H1 (cell line): Measurements from ENCODE around the gene ARFRP1. TPM values are rescaled to one million over a fixed set of nuclear protein-coding genes. Genes with fewer than 3 reads are reported as not detected.
A peak's percentile ranks its signal among the peaks of the same experiment; 100 is the strongest.

Experiments
- CTCF ChIA-PET: fragments of 300-600 bp; sonication (Branson Sonifier 250); formaldehyde crosslinking; loops from one replicate; lab custom pipeline; 2021; ENCODE audit not compliant: partially characterized antibody; lab: Charles Lee
- POLR2A ChIA-PET: fragments of 300-600 bp; sonication (Branson Sonifier 250); formaldehyde crosslinking; loops from one replicate; lab custom pipeline; 2021; ENCODE audit warnings: inconsistent platforms; ENCODE audit not compliant: partially characterized antibody; lab: Charles Lee
- DNase-seq, 2 experiments: peaks; one replicate each; pipeline versions ENCODE4 v3.0.0 to v3.0.0-alpha.2; 2010 to 2022; ENCODE audit warnings: low spot score in 2 of 2, low read depth in 1 of 2, mixed read lengths in 1 of 2
- FAIRE-seq: peaks from 2 replicates; lab custom pipeline; 2011; peaks lifted over from hg19 to GRCh38; lab: Jason Lieb, UNC
- H2AFZ ChIP-seq: 2 replicates; pipeline ENCODE4 v1.8.1; 2012; ENCODE audit warnings: low read length, inconsistent platforms
- H2AK5ac ChIP-seq: 2 replicates; pipeline ENCODE4 v1.6.1; 2013; ENCODE audit warnings: low read depth, low read length
- H2BK120ac ChIP-seq: replicated peaks from 2 replicates; pipeline ENCODE3; 2013; ENCODE audit warnings: low read depth, low read length, inconsistent platforms
- H2BK12ac ChIP-seq: 2 replicates; pipeline ENCODE4 v1.6.1; 2013; ENCODE audit warnings: low read depth, low read length
- H2BK15ac ChIP-seq: 2 replicates; pipeline ENCODE4 v1.6.1; 2013; ENCODE audit warnings: low read length
- H2BK20ac ChIP-seq: 2 replicates; pipeline ENCODE4 v1.6.1; 2013; ENCODE audit warnings: low read length
- H2BK5ac ChIP-seq: 2 replicates; pipeline ENCODE4 v1.6.1; 2013; ENCODE audit warnings: low read depth, low read length
- H3K14ac ChIP-seq: 2 replicates; pipeline ENCODE4 v1.6.1; 2013; ENCODE audit warnings: inconsistent platforms; ENCODE audit not compliant: insufficient read length
- H3K18ac ChIP-seq: 2 replicates; pipeline ENCODE4 v1.6.1; 2013; ENCODE audit warnings: low read length; ENCODE audit errors: extremely low read depth
- H3K23ac ChIP-seq: 2 replicates; pipeline ENCODE4 v1.6.1; 2013; ENCODE audit warnings: inconsistent platforms; ENCODE audit not compliant: insufficient read length
- H3K23me2 ChIP-seq: 2 replicates; pipeline ENCODE4 v1.6.1; 2013; ENCODE audit warnings: low read depth, low read length
- H3K27ac ChIP-seq: 2 replicates; pipeline ENCODE4 v1.6.1; 2011; ENCODE audit warnings: low read depth, low read length, inconsistent platforms
- H3K27me3 ChIP-seq, 4 experiments: replicated peaks in 1 of 4; 1 replicate in 1 of 4; 2 replicates in 3 of 4; pipeline versions ENCODE4 v1.6.1 to v1.8.1; 2011 to 2013; ENCODE audit warnings: low read length in 3 of 4, mild to moderate bottlenecking in 3 of 4, inconsistent platforms in 2 of 4, mixed read lengths in 2 of 4, moderate library complexity in 1 of 4; ENCODE audit not compliant: control insufficient read depth in 3 of 4, insufficient read depth in 3 of 4; ENCODE audit errors: extremely low read depth in 1 of 4
- H3K36me3 ChIP-seq, 4 experiments: 2 replicates each; pipeline versions ENCODE4 v1.6.1 to v1.8.1; 2011 to 2013; ENCODE audit warnings: mild to moderate bottlenecking in 4 of 4, low read length in 3 of 4, moderate library complexity in 2 of 4, control low read depth in 1 of 4, inconsistent platforms in 1 of 4; ENCODE audit not compliant: insufficient read depth in 4 of 4, control insufficient read depth in 2 of 4
- H3K4ac ChIP-seq: replicated peaks from 2 replicates; pipeline ENCODE3; 2013; ENCODE audit warnings: low read length, low read depth, mixed read lengths, inconsistent platforms; ENCODE audit not compliant: insufficient read length
- H3K4me1 ChIP-seq, 4 experiments: replicated peaks in 1 of 4; 1 replicate in 1 of 4; 2 replicates in 3 of 4; pipeline versions ENCODE4 v1.6.1 to v1.8.1; 2011 to 2013; ENCODE audit warnings: low read length in 3 of 4, inconsistent platforms in 2 of 4, mixed read lengths in 1 of 4; ENCODE audit not compliant: insufficient read depth in 4 of 4, control insufficient read depth in 3 of 4
- H3K4me2 ChIP-seq, 2 experiments: 2 replicates each; pipeline versions ENCODE4 v1.6.1 to v1.8.1; 2011 to 2013; ENCODE audit warnings: low read depth in 2 of 2, low read length in 2 of 2, control low read depth in 1 of 2, inconsistent platforms in 1 of 2, mild to moderate bottlenecking in 1 of 2; ENCODE audit not compliant: insufficient read depth in 1 of 2
- H3K4me3 ChIP-seq, 4 experiments: fragments of 200-600, 300-600 bp in 1 of 4; sonication (generic), shearing (Covaris generic), sonication (Bioruptor Twin) in 1 of 4; 2 replicates each; pipeline versions ENCODE4 v1.5.1 to v1.8.1; 2011 to 2016; ENCODE audit warnings: low read length in 4 of 4, low read depth in 3 of 4, control low read depth in 2 of 4, inconsistent platforms in 2 of 4, mild to moderate bottlenecking in 2 of 4, mixed read lengths in 1 of 4, moderate library complexity in 1 of 4; ENCODE audit not compliant: insufficient read depth in 2 of 4; ENCODE audit errors: extremely low read depth in 1 of 4
- H3K56ac ChIP-seq: replicated peaks from 2 replicates; pipeline ENCODE3; 2013; ENCODE audit warnings: low read depth, mild to moderate bottlenecking, mixed read lengths, low read length, inconsistent platforms; ENCODE audit not compliant: insufficient read length
- H3K79me1 ChIP-seq: 2 replicates; pipeline ENCODE4 v1.6.1; 2013; ENCODE audit warnings: low read depth, low read length, control low read depth
- H3K79me2 ChIP-seq, 2 experiments: 2 replicates each; pipeline versions ENCODE4 v1.6.1 to v1.8.1; 2012 to 2013; ENCODE audit warnings: low read length in 2 of 2, mild to moderate bottlenecking in 2 of 2, inconsistent platforms in 1 of 2; ENCODE audit not compliant: insufficient read depth in 2 of 2, control insufficient read depth in 1 of 2
- H3K9ac ChIP-seq, 4 experiments: replicated peaks in 1 of 4; 1 replicate in 1 of 4; 2 replicates in 3 of 4; pipeline versions ENCODE4 v1.6.1 to v1.8.1; 2011 to 2013; ENCODE audit warnings: low read depth in 3 of 4, low read length in 3 of 4, control low read depth in 2 of 4, mild to moderate bottlenecking in 2 of 4, moderate library complexity in 2 of 4, inconsistent platforms in 1 of 4; ENCODE audit errors: extremely low read depth in 1 of 4
- H3K9me3 ChIP-seq, 2 experiments: 2 replicates each; pipeline versions ENCODE4 v1.6.1 to v1.8.1; 2012 to 2013; ENCODE audit warnings: mild to moderate bottlenecking in 2 of 2, moderate library complexity in 2 of 2, control low read depth in 1 of 2, inconsistent platforms in 1 of 2, low read depth in 1 of 2, low read length in 1 of 2, mixed read lengths in 1 of 2; ENCODE audit not compliant: insufficient read depth in 2 of 2
- H4K20me1 ChIP-seq, 2 experiments: replicated peaks in 1 of 2; 2 replicates each; pipeline versions ENCODE3 to v1.8.1; 2011 to 2013; ENCODE audit warnings: inconsistent platforms in 2 of 2, low read length in 2 of 2, mild to moderate bottlenecking in 1 of 2; ENCODE audit not compliant: insufficient read depth in 2 of 2, control insufficient read depth in 1 of 2
- H4K5ac ChIP-seq: 2 replicates; pipeline ENCODE4 v1.6.1; 2013; ENCODE audit warnings: low read length, low read depth, mixed read lengths, inconsistent platforms; ENCODE audit not compliant: insufficient read length
- H4K8ac ChIP-seq: 2 replicates; pipeline ENCODE4 v1.8.0; 2013; ENCODE audit warnings: mild to moderate bottlenecking, moderate library complexity, low read length, inconsistent platforms; ENCODE audit not compliant: insufficient read depth; ENCODE audit errors: extremely low read depth
- H4K91ac ChIP-seq: replicated peaks from 2 replicates; pipeline ENCODE3; 2013; ENCODE audit warnings: low read length, mixed read lengths, inconsistent platforms; ENCODE audit not compliant: insufficient read length
- ASH2L ChIP-seq: fragments of 200-600, 300-600 bp; sonication (generic); IDR thresholded peaks from one replicate; pipeline ENCODE4 v1.7.1; 2017; ENCODE audit warnings: low read length
- BCL11A ChIP-seq, 2 experiments: IDR thresholded peaks; one replicate each; pipeline ENCODE4 v1.6.1; 2011; ENCODE audit warnings: low read depth in 2 of 2, low read length in 2 of 2, mild to moderate bottlenecking in 2 of 2
- CEBPB ChIP-seq: IDR thresholded peaks from 2 replicates; pipeline ENCODE4 v1.6.1; 2012; ENCODE audit warnings: low read depth, low read length
- MAFK ChIP-seq: IDR thresholded peaks from 2 replicates; pipeline ENCODE4 v1.6.1; 2012; ENCODE audit warnings: low read depth, mild to moderate bottlenecking, improper control_type of control experiment, low read length
- POLR2AphosphoS5 ChIP-seq: IDR thresholded peaks from 2 replicates; pipeline ENCODE4 v1.6.1; 2011; ENCODE audit warnings: low read depth, low read length
- WGBS, 2 experiments: shearing (Covaris generic) in 1 of 2; methylation state at CpG; one replicate each; pipeline versions ENCODE4 v1.1.6 to v1.1.7; 2013 to 2015; ENCODE audit warnings: low lambda C conversion rate in 2 of 2, mixed read lengths in 2 of 2, inconsistent platforms in 1 of 2, low coverage in 1 of 2, missing lambda C conversion rate in 1 of 2; ENCODE audit not compliant: insufficient replicate concordance in 2 of 2, insufficient coverage in 1 of 2, insufficient read length in 1 of 2; ENCODE audit errors: extremely low coverage in 1 of 2, missing lambda C conversion rate in 1 of 2; 5-methylcytosine and 5-hydroxymethylcytosine counted together
- polyA plus RNA-seq, 7 experiments: library from polyadenylated mRNA; depleted of rRNA in 3 of 7; stranded (reverse) in 5 of 7; unstranded in 2 of 7; fragments of >200 nt in 5 of 7; fragments of 200-250 nt in 2 of 7; gene quantifications; 1 replicate in 5 of 7; 2 replicates in 1 of 7; 4 replicates in 1 of 7; pipeline versions ENCODE4 v1.2.1 to v1.2.3, GENCODE V29; 2011 to 2013; ENCODE audit warnings: missing spikeins in 2 of 7, mixed read lengths in 2 of 7
- total RNA-seq: library from RNA; stranded (reverse); fragmentation: NEBNext Ultra II Directional; extraction: Animal tissue kit (Norgen Biotek cat#: 25700); gene quantifications from 2 replicates; pipeline ENCODE4 v1.2.1, GENCODE V29; 2021
- TF ChIP-seq, protein P1 (sequence below): IDR thresholded peaks from 2 replicates; pipeline ENCODE4 v1.6.1; 2012; ENCODE audit warnings: inconsistent platforms

Gene ARFRP1
- total and polyA plus RNA-seq, 2 of the 8 experiments (the other 6 are each of a cell fraction or from before 2014, with no cell fraction given): 12.9 to 22.9 TPM

DNA sequence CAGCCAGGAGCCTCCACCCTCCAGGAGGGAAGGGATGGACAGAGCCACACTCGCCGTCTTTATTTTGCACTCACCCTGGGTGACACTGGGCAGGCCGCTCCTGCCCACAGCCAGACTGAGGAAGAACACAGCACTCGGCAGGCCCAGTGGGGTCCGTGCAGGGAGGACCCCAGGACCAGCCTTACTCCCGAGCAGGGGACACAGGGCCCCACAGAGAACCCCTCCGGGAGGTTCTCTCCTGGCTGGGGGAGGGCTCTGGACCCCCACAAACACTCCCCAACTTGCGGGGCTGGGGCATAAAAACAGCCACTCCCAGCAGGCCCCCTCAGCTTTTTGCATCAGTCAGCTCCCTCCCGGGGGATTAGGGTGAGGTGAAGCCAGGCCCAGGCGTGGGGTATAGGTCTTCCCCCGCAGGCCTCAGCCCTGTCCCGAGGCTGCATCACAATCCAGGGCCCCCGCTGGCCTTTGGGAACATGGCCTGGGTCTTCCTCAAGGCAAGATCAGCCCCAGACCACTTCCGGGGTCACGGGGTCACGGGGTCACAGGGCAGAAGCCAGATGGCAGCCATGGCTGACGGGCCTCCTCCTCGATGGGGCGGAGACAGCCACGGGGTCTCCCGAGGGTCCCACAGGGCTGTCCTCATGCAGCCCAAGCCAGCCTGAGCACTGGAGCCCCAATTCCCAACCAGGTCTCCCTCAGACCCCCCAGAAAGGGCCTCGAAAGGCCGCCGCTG is 8.1 kb downstream of the ARFRP1 start:
- WGBS, 2 experiments: 85% methylated on average over 16 of the region's 24 CpGs; no CpG with 5 or more reads in 1 of the 2 experiments
- H3K9ac ChIP-seq: no peak overlapping the region
- no peaks in the 10 kb centered on the region for H3K79me1 ChIP-seq
- CTCF ChIA-PET: interaction anchor here (0.7 to 2.2 kb wide), 4 partner anchors 8 to 162 kb away, joined by 3 to 9 read pairs (median 4); partner anchors contain the start of genes ARFRP1 and ZGPAT
- H3K4me1 ChIP-seq: peaks cover 0 to 12% (median 7%) of the 10 kb centered on the region in 4 experiments; a peak in 4 of 7 replicates
- POLR2A ChIA-PET: interaction anchor here (0.5 to 4.2 kb wide), 15 partner anchors 9 to 510 kb away, joined by 3 to 31 read pairs (median 4); partner anchors contain the start of genes RTEL1 and UCKL1
- no peak overlapping the region for H3K27ac ChIP-seq
- H4K5ac ChIP-seq: no peak overlapping the region
- peaks cover 0 to 3% (median under 1%) of the 10 kb centered on the region in 4 experiments; a peak in 3 of 8 replicates for H3K36me3 ChIP-seq
- no peak overlapping the region for H2BK15ac ChIP-seq
- TF ChIP-seq POLR2AphosphoS5 (no peak), CEBPB (no peak), ASH2L (no peak), BCL11A (IDR thresholded peaks at IDR 0.05; ENCODE audit: low read depth in 2 of 2, low read length in 2 of 2) (no peak), MAFK (no peak)
- TF ChIP-seq, protein P1, sequence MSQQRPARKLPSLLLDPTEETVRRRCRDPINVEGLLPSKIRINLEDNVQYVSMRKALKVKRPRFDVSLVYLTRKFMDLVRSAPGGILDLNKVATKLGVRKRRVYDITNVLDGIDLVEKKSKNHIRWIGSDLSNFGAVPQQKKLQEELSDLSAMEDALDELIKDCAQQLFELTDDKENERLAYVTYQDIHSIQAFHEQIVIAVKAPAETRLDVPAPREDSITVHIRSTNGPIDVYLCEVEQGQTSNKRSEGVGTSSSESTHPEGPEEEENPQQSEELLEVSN: no peak
- peaks cover 5% of the 10 kb centered on the region; the same call in 1 of the 2 replicates for H3K23me2 ChIP-seq
- H3K23ac ChIP-seq: no peak overlapping the region
- no peak overlapping the region for H3K4me3 ChIP-seq
- peak overlapping the region; percentile 65; the same call in 1 of the 2 replicates for H4K8ac ChIP-seq
- no peak for DNase-seq
- no peak overlapping the region; the same call in none of the 2 replicates for H3K18ac ChIP-seq
- H2AK5ac ChIP-seq: no peak overlapping the region
- no peaks in the 10 kb centered on the region for H3K27me3 ChIP-seq
- no peak overlapping the region for H3K4ac ChIP-seq
- H3K9me3 ChIP-seq: no peaks in the 10 kb centered on the region
- no peaks in the 10 kb centered on the region for H3K79me2 ChIP-seq
- H2BK120ac ChIP-seq: no peak overlapping the region
- H2BK20ac ChIP-seq: no peak overlapping the region
- no peak overlapping the region for H3K4me2 ChIP-seq
- H2BK12ac ChIP-seq: no peak overlapping the region
- H2AFZ ChIP-seq: no peak overlapping the region
- no peak for FAIRE-seq
- peaks cover 2 to 10% of the 10 kb centered on the region in 2 experiments for H4K20me1 ChIP-seq
- H2BK5ac ChIP-seq: no peak overlapping the region
- no peak overlapping the region for H3K56ac ChIP-seq
- H4K91ac ChIP-seq: no peak overlapping the region
- H3K14ac ChIP-seq: no peak overlapping the region
